Liver (tissue), 9 donors: ENCODE data around the gene NAA35. TPM values are rescaled to one million over a fixed set of nuclear protein-coding genes. Genes with fewer than 3 reads are reported as not detected.

Experiments
- DNase-seq: peaks from one replicate; pipeline ENCODE4 v3.0.0-alpha.2; 2017; ENCODE audit warnings: low spot score
- H3K27ac ChIP-seq, 2 donors: one replicate each; pipeline ENCODE4 v1.7.0; 2013; ENCODE audit warnings: inconsistent platforms in 2 of 2, low read length in 2 of 2, control low read depth in 1 of 2, low read depth in 1 of 2, mild to moderate bottlenecking in 1 of 2
- H3K27me3 ChIP-seq, 4 donors: one replicate each; pipeline versions ENCODE4 v1.6.1 to v1.7.0; 2013; ENCODE audit warnings: low read length in 3 of 4, inconsistent platforms in 1 of 4, mild to moderate bottlenecking in 1 of 4, moderate library complexity in 1 of 4; ENCODE audit not compliant: control insufficient read depth in 4 of 4, insufficient read depth in 4 of 4
- H3K36me3 ChIP-seq, 4 donors: one replicate each; pipeline versions ENCODE4 v1.6.1 to v1.7.0; 2013; ENCODE audit warnings: low read length in 3 of 4, mild to moderate bottlenecking in 3 of 4, low read depth in 1 of 4, moderate library complexity in 1 of 4; ENCODE audit not compliant: control insufficient read depth in 4 of 4, insufficient read depth in 3 of 4
- H3K4me1 ChIP-seq, 4 donors: one replicate each; pipeline versions ENCODE4 v1.6.1 to v1.7.0; 2013; ENCODE audit warnings: low read length in 3 of 4, mild to moderate bottlenecking in 3 of 4, moderate library complexity in 1 of 4; ENCODE audit not compliant: control insufficient read depth in 4 of 4, insufficient read depth in 4 of 4
- H3K4me3 ChIP-seq, 3 donors: one replicate each; pipeline versions ENCODE4 v1.6.1 to v1.7.0; 2013; ENCODE audit warnings: low read length in 3 of 3, control low read depth in 1 of 3, low read depth in 1 of 3, mild to moderate bottlenecking in 1 of 3
- H3K9ac ChIP-seq, 2 donors: one replicate each; pipeline ENCODE4 v1.7.0; 2013; ENCODE audit warnings: low read length in 2 of 2, mild to moderate bottlenecking in 2 of 2, moderate library complexity in 2 of 2, control low read depth in 1 of 2, low read depth in 1 of 2
- H3K9me3 ChIP-seq, 4 donors: one replicate each; pipeline versions ENCODE4 v1.6.1 to v1.7.0; 2013; ENCODE audit warnings: low read length in 3 of 4; ENCODE audit not compliant: control insufficient read depth in 4 of 4
- ATF3 ChIP-seq: IDR thresholded peaks from 2 replicates; pipeline ENCODE4 v1.6.1; 2016; ENCODE audit warnings: antibody characterized with exemption
- CTCF ChIP-seq: fragments of 150-350 bp; IDR thresholded peaks from 2 replicates; pipeline ENCODE4 v1.5.1; 2017; ENCODE audit warnings: improper control_type of control experiment, low read depth, low read length; ENCODE audit not compliant: missing input control
- FOXA1 ChIP-seq: IDR thresholded peaks from 2 replicates; pipeline ENCODE4 v1.6.1; 2016; ENCODE audit warnings: antibody characterized with exemption
- GABPA ChIP-seq, 2 donors: IDR thresholded peaks in 1 of 2; conservative IDR thresholded peaks in 1 of 2; 2 replicates each; pipeline ENCODE4 v1.6.1; 2016; ENCODE audit warnings: antibody characterized with exemption in 2 of 2, mild to moderate bottlenecking in 1 of 2, moderate library complexity in 1 of 2
- HNF4A ChIP-seq, 2 donors: conservative IDR thresholded peaks; 2 replicates each; pipeline ENCODE4 v1.6.1; 2016; ENCODE audit warnings: antibody characterized with exemption in 2 of 2, mild to moderate bottlenecking in 2 of 2
- HNF4G ChIP-seq: IDR thresholded peaks from 2 replicates; pipeline ENCODE4 v1.6.1; 2016; ENCODE audit warnings: antibody characterized with exemption
- JUND ChIP-seq, 2 donors: IDR thresholded peaks; 2 replicates each; pipeline ENCODE4 v1.6.1; 2016; ENCODE audit warnings: antibody characterized with exemption in 2 of 2
- MAX ChIP-seq: IDR thresholded peaks from 2 replicates; pipeline ENCODE4 v1.6.1; 2016; ENCODE audit warnings: antibody characterized with exemption
- RAD21 ChIP-seq, 2 donors: IDR thresholded peaks; 2 replicates each; pipeline ENCODE4 v1.6.1; 2016; ENCODE audit warnings: antibody characterized with exemption in 2 of 2, mild to moderate bottlenecking in 2 of 2
- REST ChIP-seq: IDR thresholded peaks from 2 replicates; pipeline ENCODE4 v1.6.1; 2016; ENCODE audit warnings: antibody characterized with exemption, mild to moderate bottlenecking
- SP1 ChIP-seq: IDR thresholded peaks from 2 replicates; pipeline ENCODE4 v1.6.1; 2018; ENCODE audit warnings: antibody characterized with exemption, mild to moderate bottlenecking
- TAF1 ChIP-seq: conservative IDR thresholded peaks from 2 replicates; pipeline ENCODE4 v1.6.1; 2016; ENCODE audit warnings: antibody characterized with exemption, mild to moderate bottlenecking
- ZBTB33 ChIP-seq: IDR thresholded peaks from 2 replicates; pipeline ENCODE4 v1.6.1; 2016; ENCODE audit warnings: antibody characterized with exemption
- WGBS: extraction: QIAGEN DNeasy Blood & Tissue Kit; methylation state at CpG from one replicate; pipeline ENCODE4 v1.1.7; 2013; 5-methylcytosine and 5-hydroxymethylcytosine counted together
- polyA plus RNA-seq, 2 donors: library from polyadenylated mRNA; stranded (reverse) in 1 of 2; unstranded in 1 of 2; fragments of 200-250 nt in 1 of 2; fragments of >200 nt in 1 of 2; fragmentation: Nextera tagmentation in 1 of 2; extraction: Ambion mirVana in 1 of 2; gene quantifications; one replicate each; pipeline versions ENCODE4 v1.2.1 to v1.2.3, GENCODE V29; 2013 to 2015
- total RNA-seq, 2 donors: library from RNA; depleted of rRNA; stranded (reverse); fragments of >200 nt; gene quantifications; one replicate each; pipeline ENCODE4 v1.2.3, GENCODE V29; 2014
- donor health status: healthy.
- donor health status: healthy.
- donor health status: healthy.
- donor health status: healthy.
- donor health status: healthy.

The NAA35 gene
- total and polyA plus RNA-seq, 4 donors: 5.2 to 14.8 (median 9.2) TPM

- H3K36me3 ChIP-seq: peaks cover 6 to 38% (median 21%) of the 10 kb centered on the region in 4 donors
- no peak for TF ChIP-seq HNF4A (conservative IDR thresholded peaks at IDR 0.05)
- no peak for TF ChIP-seq ZBTB33
- no peak for TF ChIP-seq GABPA (IDR thresholded peaks at IDR 0.05 in 1 of 2, conservative IDR thresholded peaks at IDR 0.05 in 1 of 2)
- no peak for TF ChIP-seq FOXA1
- no peak for TF ChIP-seq ATF3
- TF ChIP-seq SP1: no peak
- TF ChIP-seq MAX: no peak
- no peak for TF ChIP-seq REST
- TF ChIP-seq HNF4G: no peak
- no peak for TF ChIP-seq JUND (IDR thresholded peaks at IDR 0.05)
- no peak for TF ChIP-seq CTCF
- no peak for TF ChIP-seq RAD21 (IDR thresholded peaks at IDR 0.05)
- H3K9ac ChIP-seq: no peak overlapping the region
- no peaks in the 10 kb centered on the region for H3K27me3 ChIP-seq
- no peaks in the 10 kb centered on the region for H3K9me3 ChIP-seq
- no peak for DNase-seq
- WGBS: 93% methylated on average over 1 of the region's 1 CpG
- H3K27ac ChIP-seq: no peak overlapping the region
- no peaks in the 10 kb centered on the region for H3K4me1 ChIP-seq
- no peak overlapping the region for H3K4me3 ChIP-seq
Observed at GRCh38 chr9:85969727-85970126, 28.8 kb downstream of the NAA35 start.

- Histone ChIP-seq H3K36me3 (peaks cover 8 to 30% (median 20%) of the 10 kb centered on the region in 4 donors), H3K27ac (no peak overlapping the region), H3K9me3 (no peaks in the 10 kb centered on the region), H3K27me3 (no peaks in the 10 kb centered on the region), H3K4me1 (no peaks in the 10 kb centered on the region), H3K4me3 (no peak overlapping the region), H3K9ac (no peak overlapping the region)
- TF ChIP-seq TAF1: no peak
- TF ChIP-seq HNF4A (conservative IDR thresholded peaks at IDR 0.05): peak in 1 of 2 donors; percentile 8
- no peak for DNase-seq
Observed at GRCh38 chr9:85971731-85972130, 30.8 kb downstream of the NAA35 start.
